Activated T-helper 1 cell treated with anti-CD3 and anti-CD28 coated beads, Interleukin-2, amount 50 U/mL, for 16 hours (primary cell): Measurements from ENCODE around the gene CDK14.

Experiments used
- DNase-seq, 2 donors: peaks; one replicate each; pipeline ENCODE4 v3.0.0-alpha.2; 2020; ENCODE audit warnings: low read depth in 1 of 2, low spot score in 1 of 2

Gene CDK14

GRCh38 chr7:90595801-90596670, at the start of gene CDK14:
Gene CDK14, plus strand, starts transcription at chr7:90596321. Its CDS starts 307 bp downstream, at chr7:90596628.
- DNase-seq = no peak

- DNase-seq = no peak
These were observed 45.1 kb upstream of the CDK14 start for GRCh38 chr7:90551036-90551435.

DNA sequence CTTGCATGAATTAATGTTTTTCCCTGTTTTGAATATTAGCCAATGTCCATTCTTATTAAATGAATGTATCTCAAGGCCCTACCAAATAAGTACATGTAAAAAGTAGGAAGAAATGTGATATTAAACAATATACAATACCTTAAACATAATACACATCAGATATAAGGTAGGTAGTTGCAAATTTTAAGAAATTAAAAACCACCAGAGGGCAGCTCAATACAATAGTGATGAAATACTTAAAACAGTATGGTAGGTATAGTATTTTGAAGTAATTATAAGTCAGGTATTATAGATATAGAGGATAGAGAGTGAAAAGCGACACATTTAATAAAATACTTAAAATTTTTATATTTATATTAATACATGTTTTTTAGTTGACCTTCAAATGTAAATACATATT, 43.6 kb upstream of the CDK14 start:
- no peak for DNase-seq

GRCh38 chr7:90560730-90561129, 35.4 kb upstream of the CDK14 start:
- no peak for DNase-seq

DNA sequence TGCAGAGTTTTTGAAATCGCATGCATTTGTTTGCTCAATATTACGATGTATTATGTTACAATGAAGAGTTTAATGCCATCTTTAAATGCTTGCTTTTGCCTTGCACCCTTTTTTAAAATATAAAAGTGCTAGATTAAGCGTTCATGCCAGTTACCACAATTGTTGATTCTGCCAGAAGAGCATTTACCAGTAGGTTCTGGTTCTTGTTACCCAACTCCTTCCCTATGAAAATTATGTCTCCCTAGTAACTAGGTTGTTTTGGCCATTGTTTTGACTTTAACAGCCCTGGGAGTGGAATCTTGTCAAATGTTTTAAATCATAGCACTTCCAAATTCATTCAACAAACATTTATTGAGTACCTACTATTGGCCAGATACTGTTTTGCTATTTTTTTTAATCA, 32.8 kb upstream of the CDK14 start:
- no peak for DNase-seq

DNA sequence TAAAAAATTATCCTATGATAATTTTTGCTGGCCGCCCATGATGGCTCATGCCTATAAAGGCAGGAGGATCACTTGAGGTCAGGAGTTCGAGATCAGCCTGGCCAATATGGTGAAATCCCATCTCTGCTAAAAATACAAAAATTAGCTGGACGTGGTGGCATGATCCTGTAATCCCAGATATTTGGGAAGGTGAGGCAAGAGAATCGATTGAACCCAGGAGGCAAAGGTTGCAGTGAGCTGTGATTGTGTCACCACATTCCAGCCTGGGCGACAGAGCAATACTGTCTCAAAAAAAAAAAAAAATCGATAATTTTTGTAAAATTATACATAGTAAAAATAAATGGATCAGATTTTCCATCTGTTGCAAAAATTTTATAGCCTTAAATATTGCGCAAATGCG, 31.7 kb upstream of the CDK14 start:
- no peak for DNase-seq

DNA sequence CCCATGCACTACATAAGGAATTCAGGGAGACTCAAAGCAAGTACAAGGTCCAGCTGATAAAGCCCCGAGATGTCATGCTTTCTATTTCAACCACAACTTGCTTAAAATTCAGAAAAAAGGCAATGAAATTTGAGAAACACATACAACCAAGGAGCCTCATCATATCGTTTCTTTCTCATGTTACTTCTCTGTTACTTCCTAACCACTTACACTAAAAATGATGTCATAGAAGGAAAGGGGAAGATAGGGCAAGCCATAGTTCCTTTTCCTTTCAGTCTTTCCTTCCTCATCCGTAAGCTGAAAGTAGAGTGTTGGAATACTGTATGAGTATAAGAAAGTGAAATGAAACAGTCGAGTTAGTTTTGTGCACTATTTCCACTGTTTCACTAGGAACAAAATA, 27.9 kb upstream of the CDK14 start:
- DNase-seq = no peak

GRCh38 chr7:90569368-90569767, 26.8 kb upstream of the CDK14 start:
- DNase-seq = no peak

GRCh38 chr7:90570373-90570959, 25.7 kb upstream of the CDK14 start:
- no peak for DNase-seq

GRCh38 chr7:90574146-90574819, 21.8 kb upstream of the CDK14 start:
- DNase-seq = no peak

- DNase-seq = no peak
These were observed 21.3 kb upstream of the CDK14 start for GRCh38 chr7:90574820-90575187.

DNA sequence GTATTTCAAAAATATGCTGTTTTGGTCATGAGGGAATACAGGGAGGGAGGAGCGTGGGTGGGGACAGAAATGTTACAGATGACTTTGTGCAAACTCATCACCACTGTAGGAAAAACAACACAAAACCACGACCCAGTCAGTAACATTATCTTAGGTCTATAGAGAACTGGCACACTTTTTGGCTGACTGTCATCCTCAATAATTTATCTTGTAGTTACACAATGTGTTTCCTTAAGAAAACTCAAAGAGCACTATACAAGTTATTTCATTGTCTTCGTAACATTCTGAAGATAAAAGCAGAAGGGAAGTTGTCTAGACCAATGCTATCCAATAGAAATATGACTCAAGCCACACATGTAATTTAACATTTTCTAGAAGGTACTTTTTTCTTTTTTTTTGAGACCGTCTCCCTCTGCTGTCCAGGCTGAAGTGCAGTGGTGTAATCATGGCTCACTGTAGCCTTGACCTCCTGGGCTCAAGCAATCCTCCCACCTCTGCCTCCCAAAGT, 16.9 kb upstream of the CDK14 start:
- no peak for DNase-seq

- DNase-seq = no peak
These were observed 16.1 kb upstream of the CDK14 start for GRCh38 chr7:90580051-90580450.

GRCh38 chr7:90582164-90582563, 14.0 kb upstream of the CDK14 start:
- DNase-seq = no peak

GRCh38 chr7:90584378-90584777, 11.7 kb upstream of the CDK14 start:
- DNase-seq = no peak

DNA sequence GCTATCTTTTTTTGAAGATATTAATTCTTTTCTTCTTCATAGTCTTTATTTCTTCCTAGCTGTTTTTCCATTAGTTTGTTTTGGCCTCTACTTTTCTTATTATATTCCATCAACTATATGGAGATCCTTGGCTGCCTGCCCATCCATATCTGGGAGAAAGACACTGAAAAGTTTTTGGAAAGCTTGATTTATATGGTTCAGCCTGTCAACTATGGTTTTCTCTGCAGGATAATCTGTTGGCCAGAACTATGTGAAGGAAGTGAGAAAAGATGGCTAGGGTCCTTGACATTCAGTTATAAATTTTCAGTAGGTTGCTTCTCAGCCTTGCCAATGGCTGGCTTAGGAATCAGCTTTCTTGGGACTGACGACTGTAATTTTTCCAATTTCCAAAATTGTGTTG, 10.0 kb upstream of the CDK14 start:
- no peak for DNase-seq

DNA sequence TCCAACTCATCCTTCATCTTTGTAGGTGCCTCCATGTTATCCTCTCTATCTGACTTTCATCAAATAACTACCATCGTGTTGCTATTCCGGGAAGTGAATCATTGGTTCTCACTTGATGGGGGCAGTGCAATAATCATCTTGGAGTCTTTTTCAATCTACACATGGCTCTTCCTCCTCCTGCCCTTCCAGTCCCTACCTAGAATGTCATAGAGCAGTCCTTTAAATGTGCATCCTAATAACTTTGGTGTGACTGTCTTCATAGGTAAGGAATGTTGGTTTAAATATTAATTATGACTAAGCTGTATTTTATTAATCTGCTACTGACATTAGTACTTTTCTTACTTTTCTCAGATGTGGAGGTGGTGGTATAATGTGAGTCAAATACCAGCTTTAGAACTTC, 8.4 kb upstream of the CDK14 start:
- no peak for DNase-seq

- no peak for DNase-seq
These were observed 4.1 kb upstream of the CDK14 start for GRCh38 chr7:90592033-90592432.

GRCh38 chr7:90593205-90593604, 2.9 kb upstream of the CDK14 start:
- no peak for DNase-seq

- no peak for DNase-seq
These were observed 1.3 kb upstream of the CDK14 start for GRCh38 chr7:90594751-90595317.

DNA sequence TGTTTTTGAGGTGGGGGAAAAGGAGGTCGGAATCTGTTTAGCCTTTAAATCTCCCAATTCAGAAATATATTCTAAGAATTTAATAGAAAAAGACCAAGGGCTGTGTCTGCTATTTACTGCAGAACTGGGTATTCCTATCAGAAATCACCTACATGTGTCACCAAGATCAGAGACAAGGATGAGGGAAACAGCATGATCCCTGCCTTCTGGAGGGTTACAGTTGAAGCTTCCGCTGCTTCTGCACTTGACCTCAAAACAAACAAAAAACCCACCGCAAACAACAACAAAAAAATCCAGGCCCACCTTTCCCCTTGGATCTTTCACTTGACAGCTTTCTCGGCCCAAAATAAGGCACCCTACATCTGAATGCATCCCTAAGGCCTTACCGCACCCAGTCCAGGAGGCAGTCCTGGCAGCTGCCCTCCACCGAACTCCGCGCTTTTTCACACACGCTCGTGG, 750 bp upstream of the CDK14 start:
- no peak for DNase-seq
